NCI-H2227 treated with DMSO at 0.1 percent for 48 hours (cell line): ENCODE results near the gene LILRB5.
A peak's percentile ranks its signal among the peaks of the same experiment; 100 is the strongest.
"Not testable (repeated sequence)": the region's sequence is repeated elsewhere in the genome, so short reads cannot be mapped to it uniquely, and the experiment has no call there.

Experiments
- DNase-seq: peaks from one replicate; lab custom pipeline; 2025; lab: John Stamatoyannopoulos, UW

The LILRB5 gene

DNA sequence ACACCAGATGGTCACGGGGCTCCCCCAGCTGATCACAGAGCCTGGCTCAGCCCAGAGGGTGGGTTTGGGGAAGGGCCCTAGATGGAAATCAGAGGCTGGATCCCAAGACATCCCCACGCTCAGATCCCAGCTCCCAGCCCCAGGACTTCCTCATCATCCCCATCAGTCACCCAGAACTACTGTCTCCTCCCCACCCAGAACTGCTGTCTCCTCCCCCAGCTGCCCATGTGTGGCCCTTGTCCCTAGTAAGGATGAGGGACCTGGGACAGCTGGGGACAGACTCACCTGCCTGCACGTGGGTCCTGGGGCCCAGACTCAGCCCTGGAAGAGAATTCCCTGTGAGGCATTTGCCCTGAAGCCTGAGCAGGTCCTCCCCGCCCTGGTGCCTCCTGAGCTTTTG lies 14.8 kb downstream of the LILRB5 start:
- DNase-seq: not testable (repeated sequence)

- DNase-seq: not testable (repeated sequence)
Measured at GRCh38 chr19:54240372-54241336, 16.4 kb downstream of the LILRB5 start.

DNA sequence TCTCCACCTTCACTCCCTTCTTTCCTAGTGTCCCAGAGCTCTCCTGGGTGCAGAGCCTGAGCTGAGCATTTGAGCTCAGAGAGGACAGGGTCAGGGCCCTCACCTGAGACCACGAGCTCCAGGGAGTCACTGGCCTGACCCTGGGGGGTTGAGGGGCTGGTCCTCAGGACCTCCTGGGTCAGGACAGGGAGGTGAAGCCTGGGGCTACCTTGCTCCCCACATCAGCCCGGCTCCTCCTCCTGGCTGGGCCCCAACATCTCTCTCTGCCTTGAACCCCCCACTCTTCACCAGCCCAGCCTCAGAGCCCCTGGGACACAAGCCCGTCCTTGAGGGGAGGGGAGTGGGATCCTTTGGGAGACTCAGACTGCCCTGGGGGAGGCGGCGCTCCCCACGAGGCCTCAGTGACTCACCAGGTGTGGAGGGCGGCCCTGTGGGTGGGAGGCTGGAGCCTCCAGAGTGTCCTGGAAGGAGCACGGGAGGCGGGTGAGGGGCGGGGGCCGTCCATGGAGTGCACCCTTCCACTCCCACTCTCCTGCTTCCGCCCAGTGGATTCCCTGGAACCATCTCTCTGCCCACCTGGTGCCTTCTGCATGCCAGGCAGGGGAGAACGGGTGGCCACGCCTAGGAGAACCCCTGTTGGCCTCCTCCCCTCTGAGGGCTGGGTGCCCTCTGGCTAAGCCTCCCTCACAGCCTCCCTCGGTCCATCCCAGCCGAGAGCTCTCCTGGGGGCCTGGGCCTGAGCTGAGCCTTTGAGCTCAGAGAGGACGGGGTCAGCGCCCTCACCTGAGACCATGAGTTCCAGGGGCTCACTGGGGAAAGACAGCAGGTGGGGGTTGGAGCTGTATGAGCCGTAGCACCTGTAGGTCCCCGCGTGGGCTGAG lies 17.3 kb downstream of the LILRB5 start:
- DNase-seq: not testable (repeated sequence)

DNA sequence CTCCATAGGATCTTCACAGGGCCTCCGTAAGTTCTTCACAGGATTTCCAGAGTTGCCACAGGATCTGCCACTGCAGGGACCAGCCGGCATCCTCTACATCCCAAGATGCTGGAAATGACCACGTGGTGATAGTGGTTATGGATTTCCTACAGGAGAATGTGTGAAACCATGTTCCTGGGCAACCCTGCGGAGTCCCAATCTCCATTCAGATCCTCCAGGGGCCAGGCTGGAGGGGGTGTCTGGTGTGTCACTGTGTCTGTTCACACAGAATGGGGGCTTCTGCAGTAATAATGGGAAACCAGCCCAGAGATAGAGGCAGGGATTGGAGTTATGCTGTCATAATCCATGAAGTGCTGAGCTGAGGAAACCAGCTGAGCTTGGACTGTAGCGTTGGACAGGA lies 23.1 kb downstream of the LILRB5 start:
- DNase-seq: no peak

DNA sequence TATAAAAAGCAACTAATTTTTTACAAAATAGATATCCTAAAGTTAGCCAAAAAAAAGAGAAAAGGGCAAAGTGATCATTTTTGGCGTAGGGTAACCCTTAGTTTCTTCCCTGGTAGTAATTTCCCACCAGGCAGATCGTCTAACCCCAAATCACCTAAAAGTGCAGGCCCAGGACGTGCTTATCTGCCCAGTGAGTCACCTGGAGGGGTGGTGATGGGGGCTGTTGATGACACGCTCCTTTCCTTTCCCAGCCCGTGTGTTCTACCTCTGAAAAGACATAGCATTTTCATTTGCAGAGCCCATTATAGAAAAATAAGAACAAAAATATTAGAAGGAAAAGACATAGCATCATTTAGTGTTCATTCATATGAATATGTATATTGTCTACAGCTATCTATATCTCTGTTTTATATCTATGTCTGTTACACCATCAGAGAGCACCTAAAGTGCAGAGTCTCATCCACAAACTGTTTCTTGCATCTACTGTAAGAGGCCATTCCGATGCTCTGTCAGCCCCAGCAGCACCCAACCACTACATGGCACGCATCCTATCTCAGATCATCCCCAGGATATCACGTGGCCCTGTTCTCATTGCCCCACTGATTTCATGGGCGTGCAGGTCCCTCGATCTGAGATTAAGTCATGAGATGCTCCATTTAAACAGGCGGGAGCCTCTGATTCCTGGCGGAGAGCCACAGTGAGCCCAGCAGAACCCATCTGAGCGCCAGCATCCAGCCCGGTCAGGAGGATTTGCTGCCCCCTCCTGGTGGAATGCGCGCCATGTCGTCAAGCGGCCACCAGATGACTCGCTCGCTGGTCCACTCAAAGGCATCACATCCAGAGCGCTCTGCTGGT lies 25.8 kb downstream of the LILRB5 start:
- DNase-seq: peak; percentile 98

DNA sequence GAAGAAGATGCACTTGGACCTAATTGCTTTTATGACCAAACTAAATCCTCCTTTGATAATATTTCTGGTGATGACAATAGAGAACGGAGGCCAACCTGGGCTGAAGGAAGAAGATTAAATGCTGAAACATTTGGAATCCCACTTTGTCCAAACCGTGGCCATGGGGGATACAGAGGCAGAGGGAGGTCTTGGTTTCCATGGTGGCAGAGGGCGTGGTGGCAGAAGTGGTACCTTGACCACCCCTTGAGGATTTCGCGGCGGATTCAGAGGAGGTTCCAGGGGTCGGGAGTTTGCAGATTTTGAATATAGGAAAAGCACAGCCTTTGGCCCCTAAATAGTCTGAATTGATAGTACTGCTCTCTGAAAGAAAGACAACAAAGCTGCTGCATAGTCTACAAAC lies 27.0 kb downstream of the LILRB5 start:
- no peak for DNase-seq

DNA sequence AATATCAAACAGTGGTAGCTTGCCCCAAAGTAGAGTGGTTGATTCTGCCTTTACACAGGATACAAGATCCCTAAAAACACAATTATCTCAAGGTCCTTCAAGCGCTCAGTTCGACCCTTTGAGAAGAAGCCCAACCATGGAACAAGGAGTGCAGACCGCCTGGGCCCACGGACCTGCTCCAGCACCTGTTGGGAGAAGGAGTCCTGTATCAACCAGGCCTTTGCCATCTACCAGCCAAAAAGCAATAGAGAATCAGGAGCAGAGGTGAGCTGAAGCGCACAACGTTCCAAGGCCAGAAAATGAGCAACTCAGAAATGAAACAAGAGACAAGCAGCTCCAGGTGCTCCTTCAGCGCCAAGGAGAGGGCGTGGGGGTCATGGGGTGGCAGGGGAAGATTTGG lies 27.9 kb downstream of the LILRB5 start:
- DNase-seq: no peak

- DNase-seq: not testable (repeated sequence)
Measured at GRCh38 chr19:54224619-54225018, 32.5 kb downstream of the LILRB5 start.

- DNase-seq: not testable (repeated sequence)
Measured at GRCh38 chr19:54223937-54224281, 33.2 kb downstream of the LILRB5 start.

DNA sequence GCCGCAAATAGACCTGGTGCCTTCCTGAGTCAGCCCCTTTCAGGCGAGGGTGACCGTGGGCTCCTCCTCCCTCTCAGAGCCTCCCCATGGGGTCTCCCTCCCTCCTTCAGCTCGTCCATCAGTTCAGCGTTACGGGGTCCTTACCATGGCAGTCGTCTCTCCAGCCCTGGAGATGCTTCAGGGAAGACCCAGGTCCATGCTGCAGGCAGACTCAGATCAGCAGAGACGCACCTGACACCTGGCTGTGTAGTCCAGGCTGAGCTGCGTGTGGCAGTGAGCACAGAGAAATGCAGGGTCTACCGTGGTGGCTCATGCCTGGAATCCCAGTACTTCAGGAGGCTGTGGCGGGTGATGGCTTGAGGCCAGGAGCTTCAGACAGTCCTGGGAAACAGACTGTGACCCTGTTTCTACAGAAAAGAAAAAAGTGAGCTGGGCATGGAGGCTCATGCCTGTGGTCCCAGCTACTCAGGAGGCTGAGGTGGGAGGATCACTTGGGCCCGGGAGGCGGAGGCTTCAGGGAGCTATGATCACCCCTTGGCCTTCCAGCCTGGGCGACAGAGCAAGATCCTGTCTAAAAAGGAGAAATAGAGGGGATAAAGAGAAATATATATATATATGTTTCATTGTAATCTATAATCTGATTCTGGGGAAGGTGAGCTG lies 33.7 kb downstream of the LILRB5 start:
- DNase-seq: not testable (repeated sequence)

GRCh38 chr19:54222474-54223276 lies 34.4 kb downstream of the LILRB5 start, which contains the start of gene LILRB3:
TSS of gene LILRB3 (minus strand) at chr19:54223007. CDS start at chr19:54222976, 31 bp downstream.
- not testable (repeated sequence) for DNase-seq

GRCh38 chr19:54221947-54222346 lies 35.1 kb downstream of the LILRB5 start:
- not testable (repeated sequence) for DNase-seq

DNA sequence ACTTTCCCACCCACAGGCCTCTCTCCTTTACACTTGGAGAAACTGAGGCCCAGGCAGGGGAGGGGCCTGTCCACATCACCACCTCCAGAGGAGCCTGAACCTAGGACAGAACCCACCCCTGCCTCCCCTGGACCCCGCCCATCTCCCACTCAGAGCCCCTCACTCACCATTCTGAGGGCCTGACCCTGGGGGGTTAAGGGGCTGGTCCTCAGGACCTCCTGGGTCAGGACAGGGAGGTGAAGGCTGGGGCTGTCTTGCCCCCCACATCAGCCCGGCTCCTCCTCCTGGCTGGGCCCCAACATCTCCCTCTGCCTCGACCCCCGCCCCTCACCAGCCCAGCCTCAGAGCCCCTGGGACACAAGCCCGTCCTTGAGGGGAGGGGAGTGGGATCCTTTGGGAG lies 37.4 kb downstream of the LILRB5 start:
- DNase-seq: not testable (repeated sequence)

DNA sequence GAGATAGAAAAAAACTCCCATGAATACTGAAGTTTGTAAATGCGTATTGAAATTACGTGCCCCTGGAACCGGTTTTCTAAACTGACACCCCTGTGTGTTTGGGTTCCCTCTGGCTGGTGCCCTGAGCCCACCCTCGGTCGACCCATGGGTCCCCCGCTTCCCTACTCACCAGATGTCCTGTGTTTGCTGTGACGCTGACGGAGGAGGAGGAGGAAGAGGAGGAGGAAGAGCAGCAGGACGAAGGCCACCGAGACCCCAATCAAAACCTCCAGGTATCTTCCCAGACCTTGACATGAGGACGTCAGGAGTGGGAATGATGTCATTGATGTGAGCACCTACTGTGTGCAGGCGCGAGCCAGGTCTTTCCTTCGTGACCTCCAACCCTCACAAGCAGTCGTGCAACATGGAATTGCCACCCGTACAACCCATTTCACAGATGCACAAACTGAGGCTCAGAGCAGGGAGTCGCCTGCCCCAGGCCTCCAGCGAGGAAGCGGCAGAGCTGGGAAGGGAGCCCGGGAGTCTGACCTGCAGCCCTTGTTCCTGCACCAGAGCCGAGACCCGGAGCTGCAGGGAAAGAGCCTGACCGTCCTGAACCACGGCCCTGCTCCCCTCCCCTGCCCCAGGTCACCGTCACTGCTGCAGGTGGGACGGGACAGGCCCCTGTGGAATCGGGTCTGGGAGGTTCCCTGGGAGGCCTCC lies 38.0 kb downstream of the LILRB5 start:
- no peak for DNase-seq

GRCh38 chr19:54218259-54218658 lies 38.8 kb downstream of the LILRB5 start:
- DNase-seq: no peak

- DNase-seq: not testable (repeated sequence)
Measured at GRCh38 chr19:54217517-54218247, 39.4 kb downstream of the LILRB5 start.

DNA sequence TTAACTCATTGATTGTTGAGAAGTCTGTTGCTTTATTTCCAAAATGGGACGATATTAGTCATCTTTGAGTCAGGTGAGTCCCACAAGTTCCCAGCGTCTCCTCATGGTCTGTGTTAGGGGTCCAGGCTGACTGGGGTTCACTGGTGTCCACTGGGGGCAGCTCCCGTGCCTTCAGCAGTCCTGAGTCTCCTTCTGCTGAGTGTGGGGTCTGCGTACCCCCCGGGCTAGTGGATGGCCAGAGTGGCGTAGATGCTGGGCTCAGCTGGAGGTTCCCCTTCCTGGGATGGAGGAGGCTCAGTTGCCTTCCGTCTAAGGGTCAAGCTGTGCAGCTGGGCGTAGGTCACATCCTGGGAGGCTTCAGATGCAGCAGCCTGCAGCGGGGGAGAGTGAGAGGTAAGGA lies 40.2 kb downstream of the LILRB5 start:
- DNase-seq: no peak

DNA sequence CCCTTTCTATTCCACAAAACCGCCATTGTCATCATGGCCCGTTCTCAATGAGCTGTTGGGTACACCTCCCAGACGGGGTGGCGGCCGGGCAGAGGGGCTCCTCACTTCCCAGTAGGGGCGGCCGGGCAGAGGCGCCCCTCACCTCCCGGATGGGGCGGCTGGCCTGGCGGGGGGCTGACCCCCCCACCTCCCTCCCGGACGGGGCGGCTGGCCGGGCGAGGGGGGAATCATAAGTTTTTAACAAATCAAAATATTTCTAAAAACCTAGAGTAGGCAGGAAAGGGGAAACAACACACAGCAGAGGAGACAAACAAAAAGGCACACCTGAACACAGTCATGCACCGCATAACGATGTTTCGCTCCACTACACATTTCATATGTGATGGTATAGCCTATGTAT lies 42.3 kb downstream of the LILRB5 start:
- DNase-seq: not testable (repeated sequence)

DNA sequence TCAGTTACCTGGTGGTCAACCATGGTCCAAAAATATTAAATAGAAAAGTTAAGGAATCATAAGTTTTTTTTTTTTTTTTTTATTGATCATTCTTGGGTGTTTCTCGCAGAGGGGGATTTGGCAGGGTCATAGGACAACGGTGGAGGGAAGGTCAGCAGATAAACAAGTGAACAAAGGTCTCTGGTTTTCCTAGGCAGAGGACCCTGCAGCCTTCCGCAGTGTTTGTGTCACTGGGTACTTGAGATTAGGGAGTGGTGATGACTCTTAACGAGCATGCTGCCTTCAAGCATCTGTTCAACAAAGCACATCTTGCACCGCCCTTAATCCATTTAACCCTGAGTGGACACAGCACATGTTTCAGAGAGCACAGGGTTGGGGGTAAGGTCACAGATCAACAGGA lies 42.9 kb downstream of the LILRB5 start:
- not testable (repeated sequence) for DNase-seq
